Measurements from ENCODE around the gene ATP13A2. TPM values are rescaled to one million over a fixed set of nuclear protein-coding genes. Genes with fewer than 3 reads are reported as not detected.

ATP13A2 gene
- total RNA-seq, 2 experiments from 2014 or later = 30.7 to 32.0 TPM

- peaks cover 13% of the 10 kb centered on the region for H3K4me1 Mint-ChIP-seq
- peaks cover 12% of the 10 kb centered on the region for H3K27me3 Mint-ChIP-seq
- ChIA-PET CTCF (no interaction called here), POLR2A (no interaction called here)
- no peak overlapping the region for H3K4me3 Mint-ChIP-seq
- DNase-seq (no peak), ATAC-seq (no peak)
- H3K36me3 Mint-ChIP-seq (ENCODE audit: low read depth) = no peaks in the 10 kb centered on the region
- H3K9me3 Mint-ChIP-seq (ENCODE audit: low read depth) = no peaks in the 10 kb centered on the region
- H3K27ac Mint-ChIP-seq = no peak overlapping the region
- intact Hi-C loops (cut with DNase I, micrococcal nuclease) = no loop called here
Measured at GRCh38 chr1:16976966-16977365, 34.8 kb downstream of the ATP13A2 start.

GRCh38 chr1:16975838-16976237 lies 35.9 kb downstream of the ATP13A2 start:
- DNase-seq (no peak), ATAC-seq (no peak)
- ChIA-PET CTCF (interaction anchor here (0.9 kb wide), 1 partner anchor 26 kb away, joined by 3 read pairs; no protein-coding TSS in a partner anchor), POLR2A (interaction anchor here (0.5 kb wide), 1 partner anchor 66 kb away, joined by 4 read pairs; no protein-coding TSS in a partner anchor)
- intact Hi-C loops (cut with DNase I, micrococcal nuclease) = no loop called here
- peaks cover 7% of the 10 kb centered on the region for H3K4me1 Mint-ChIP-seq
- H3K27ac Mint-ChIP-seq = no peak overlapping the region
- no peaks in the 10 kb centered on the region for H3K9me3 Mint-ChIP-seq (ENCODE audit: low read depth)
- H3K4me3 Mint-ChIP-seq = no peak overlapping the region
- H3K36me3 Mint-ChIP-seq (ENCODE audit: low read depth) = no peaks in the 10 kb centered on the region
- H3K27me3 Mint-ChIP-seq = peaks cover 4% of the 10 kb centered on the region

- intact Hi-C loops (cut with DNase I, micrococcal nuclease) = no loop called here
- H3K4me3 Mint-ChIP-seq = no peak overlapping the region
- ChIA-PET CTCF (no interaction called here), POLR2A (no interaction called here)
- no peaks in the 10 kb centered on the region for H3K9me3 Mint-ChIP-seq (ENCODE audit: low read depth)
- H3K27ac Mint-ChIP-seq = no peak overlapping the region
- no peaks in the 10 kb centered on the region for H3K36me3 Mint-ChIP-seq (ENCODE audit: low read depth)
- H3K4me1 Mint-ChIP-seq = peaks cover 3% of the 10 kb centered on the region
- peaks cover 2% of the 10 kb centered on the region for H3K27me3 Mint-ChIP-seq
- DNase-seq (no peak), ATAC-seq (no peak)
Measured at GRCh38 chr1:16975211-16975610, 36.5 kb downstream of the ATP13A2 start.

- CTCF ChIA-PET = no interaction called here
- ATAC-seq = no peak
Measured at GRCh38 chr1:16973215-16973614, 38.5 kb downstream of the ATP13A2 start.

GRCh38 chr1:16972189-16972895 lies 39.4 kb downstream of the ATP13A2 start:
- no peaks in the 10 kb centered on the region for H3K4me1 Mint-ChIP-seq
- intact Hi-C loops (cut with DNase I, micrococcal nuclease) = no loop called here
- no peaks in the 10 kb centered on the region for H3K27me3 Mint-ChIP-seq
- CTCF ChIA-PET = no interaction called here
- ATAC-seq (no peak), DNase-seq (no peak)
- H3K4me3 Mint-ChIP-seq = no peak overlapping the region
- POLR2A ChIA-PET = interaction anchor here (0.6 kb wide), 1 partner anchor 67 kb away, joined by 4 read pairs; no protein-coding TSS in a partner anchor
- H3K36me3 Mint-ChIP-seq (ENCODE audit: low read depth) = no peaks in the 10 kb centered on the region
- H3K27ac Mint-ChIP-seq = no peak overlapping the region
- no peaks in the 10 kb centered on the region for H3K9me3 Mint-ChIP-seq (ENCODE audit: low read depth)

More at GRCh38 chr1:16973215-16973614, 38.5 kb downstream of the ATP13A2 start:
- Mint-ChIP-seq H3K4me1 (no peaks in the 10 kb centered on the region), H3K4me3 (no peak overlapping the region), H3K36me3 (ENCODE audit: low read depth) (no peaks in the 10 kb centered on the region), H3K27me3 (no peaks in the 10 kb centered on the region), H3K9me3 (ENCODE audit: low read depth) (no peaks in the 10 kb centered on the region), H3K27ac (no peak overlapping the region)
- intact Hi-C loops (cut with DNase I, micrococcal nuclease) = no loop called here
- POLR2A ChIA-PET = no interaction called here
- no peak for DNase-seq

- ChIA-PET CTCF (interaction anchor here (1.8 kb wide), 1 partner anchor 11 kb away, joined by 5 read pairs; no protein-coding TSS in a partner anchor), POLR2A (interaction anchor here (0.6 kb wide), 1 partner anchor 67 kb away, joined by 4 read pairs; no protein-coding TSS in a partner anchor)
- intact Hi-C loops (cut with DNase I, micrococcal nuclease) = no loop called here
- Mint-ChIP-seq H3K4me3 (no peak overlapping the region), H3K4me1 (no peaks in the 10 kb centered on the region), H3K27ac (no peak overlapping the region), H3K9me3 (ENCODE audit: low read depth) (no peaks in the 10 kb centered on the region), H3K36me3 (ENCODE audit: low read depth) (no peaks in the 10 kb centered on the region), H3K27me3 (no peaks in the 10 kb centered on the region)
- ATAC-seq = no peak
- no peak for DNase-seq
Measured at GRCh38 chr1:16971341-16972188, 40.2 kb downstream of the ATP13A2 start.

- no peak overlapping the region for H3K4me3 Mint-ChIP-seq
- DNase-seq (no peak), ATAC-seq (no peak)
- H3K36me3 Mint-ChIP-seq (ENCODE audit: low read depth) = no peaks in the 10 kb centered on the region
- CTCF ChIA-PET = interaction anchor here (1.8 kb wide), 1 partner anchor 10 kb away, joined by 5 read pairs; no protein-coding TSS in a partner anchor
- intact Hi-C loops (cut with DNase I, micrococcal nuclease) = no loop called here
- POLR2A ChIA-PET = interaction anchor here (0.5 kb wide), 1 partner anchor 11 kb away, joined by 4 read pairs; no protein-coding TSS in a partner anchor
- no peaks in the 10 kb centered on the region for H3K9me3 Mint-ChIP-seq (ENCODE audit: low read depth)
- H3K27me3 Mint-ChIP-seq = no peaks in the 10 kb centered on the region
- H3K27ac Mint-ChIP-seq = no peak overlapping the region
- H3K4me1 Mint-ChIP-seq = no peaks in the 10 kb centered on the region
Measured at GRCh38 chr1:16970132-16970910, 41.4 kb downstream of the ATP13A2 start.

GRCh38 chr1:16969651-16970050 lies 42.1 kb downstream of the ATP13A2 start:
- H3K27me3 Mint-ChIP-seq = no peaks in the 10 kb centered on the region

GRCh38 chr1:16969057-16969611 lies 42.6 kb downstream of the ATP13A2 start:
- no peaks in the 10 kb centered on the region for H3K9me3 Mint-ChIP-seq (ENCODE audit: low read depth)
- no peaks in the 10 kb centered on the region for H3K27me3 Mint-ChIP-seq
- no peak overlapping the region for H3K4me3 Mint-ChIP-seq
- DNase-seq (no peak), ATAC-seq (no peak)
- ChIA-PET CTCF (no interaction called here), POLR2A (no interaction called here)
- H3K4me1 Mint-ChIP-seq = no peaks in the 10 kb centered on the region
- H3K27ac Mint-ChIP-seq = no peak overlapping the region
- no peaks in the 10 kb centered on the region for H3K36me3 Mint-ChIP-seq (ENCODE audit: low read depth)
- intact Hi-C loops (cut with DNase I, micrococcal nuclease) = no loop called here

More at GRCh38 chr1:16969651-16970050, 42.1 kb downstream of the ATP13A2 start:
- ChIA-PET POLR2A (interaction anchor here (0.5 kb wide), 1 partner anchor 12 kb away, joined by 4 read pairs; no protein-coding TSS in a partner anchor), CTCF (interaction anchor here (1.8 kb wide), 1 partner anchor 9 kb away, joined by 5 read pairs; no protein-coding TSS in a partner anchor)
- Mint-ChIP-seq H3K4me1 (no peaks in the 10 kb centered on the region), H3K9me3 (ENCODE audit: low read depth) (no peaks in the 10 kb centered on the region), H3K36me3 (ENCODE audit: low read depth) (no peaks in the 10 kb centered on the region), H3K4me3 (no peak overlapping the region), H3K27ac (no peak overlapping the region)
- ATAC-seq = no peak
- no peak for DNase-seq
- intact Hi-C loops (cut with DNase I, micrococcal nuclease) = no loop called here

GRCh38 chr1:16968372-16968771 lies 43.4 kb downstream of the ATP13A2 start:
- intact Hi-C loops (cut with DNase I, micrococcal nuclease) = no loop called here
- no peak for DNase-seq
- Mint-ChIP-seq H3K27ac (no peak overlapping the region), H3K9me3 (ENCODE audit: low read depth) (no peaks in the 10 kb centered on the region), H3K36me3 (ENCODE audit: low read depth) (no peaks in the 10 kb centered on the region), H3K27me3 (no peaks in the 10 kb centered on the region), H3K4me1 (no peaks in the 10 kb centered on the region), H3K4me3 (no peak overlapping the region)
- ChIA-PET CTCF (no interaction called here), POLR2A (interaction anchor here (0.6 kb wide), 1 partner anchor 471 kb away, joined by 3 read pairs; the partner anchor contains the start of gene RCC2)
- no peak for ATAC-seq

GRCh38 chr1:16967962-16968361 lies 43.8 kb downstream of the ATP13A2 start:
- ChIA-PET POLR2A (interaction anchor here (0.6 kb wide), 1 partner anchor 472 kb away, joined by 3 read pairs; the partner anchor contains the start of gene RCC2), CTCF (no interaction called here)
- no peak overlapping the region for H3K27ac Mint-ChIP-seq

More at GRCh38 chr1:16967962-16968361, 43.8 kb downstream of the ATP13A2 start:
- intact Hi-C loops (cut with DNase I, micrococcal nuclease) = no loop called here
- Mint-ChIP-seq H3K36me3 (ENCODE audit: low read depth) (peaks cover 2% of the 10 kb centered on the region), H3K27me3 (no peaks in the 10 kb centered on the region), H3K9me3 (ENCODE audit: low read depth) (no peaks in the 10 kb centered on the region), H3K4me1 (no peaks in the 10 kb centered on the region), H3K4me3 (no peak overlapping the region)
- DNase-seq (no peak), ATAC-seq (no peak)

Data from activated CD4-positive, alpha-beta T cell treated with anti-CD3 and anti-CD28 coated beads for 36 hours (primary cell).